ENCODE data around the gene RAG1.

The RAG1 gene

DNA sequence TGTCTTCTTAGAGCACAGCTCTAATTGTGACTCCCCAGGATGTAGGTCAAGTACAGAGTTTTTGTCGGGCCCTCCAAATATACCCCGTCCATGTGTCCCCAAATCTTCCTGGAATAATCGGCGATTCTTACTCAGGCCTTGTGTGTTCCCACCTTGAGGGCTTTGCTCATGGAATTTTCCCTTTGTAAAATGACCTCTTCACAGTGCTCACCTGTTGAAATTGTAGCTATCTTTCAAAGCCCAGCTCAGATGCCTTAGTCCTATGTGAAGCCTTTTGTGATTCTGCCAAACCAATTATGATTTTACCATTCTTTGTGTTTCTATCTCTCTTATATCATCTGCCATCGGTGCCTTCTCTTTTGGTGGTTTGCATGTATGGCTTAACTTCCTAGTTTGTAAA, 60.3 kb downstream of the RAG1 start:
- DNase-seq (ENCODE audit: low spot score): no peak

DNA sequence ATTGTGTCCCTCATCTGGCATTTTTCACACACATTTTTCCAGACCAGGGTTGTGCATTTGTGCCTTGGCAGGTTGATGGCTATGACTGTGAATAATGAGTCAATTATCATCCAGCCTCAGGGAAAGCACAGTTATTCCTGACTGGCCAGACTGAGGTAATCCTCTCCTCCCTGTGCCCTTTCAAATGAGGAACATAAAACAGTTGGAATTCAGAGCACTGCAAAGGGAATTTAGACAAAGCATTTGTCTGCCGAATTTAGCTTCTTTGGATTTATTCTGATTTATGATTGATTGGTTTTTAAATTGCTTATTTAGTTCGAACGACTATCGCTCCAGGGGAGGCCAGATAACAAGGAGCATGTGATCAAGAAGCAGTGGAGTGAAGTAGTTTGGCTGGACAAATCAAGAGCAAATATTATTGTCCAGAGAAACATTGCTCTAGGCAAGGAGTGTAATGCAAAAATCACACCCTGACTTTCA, 61.0 kb downstream of the RAG1 start:
- no peak for DNase-seq (ENCODE audit: low spot score)
